IPS-NIHi11 (cell line): ENCODE measurements around the gene MLLT1.

Experiments
- DNase-seq: peaks from one replicate; pipeline ENCODE4 v3.0.0; 2012; ENCODE audit warnings: mixed read lengths, low spot score

MLLT1 gene

DNA sequence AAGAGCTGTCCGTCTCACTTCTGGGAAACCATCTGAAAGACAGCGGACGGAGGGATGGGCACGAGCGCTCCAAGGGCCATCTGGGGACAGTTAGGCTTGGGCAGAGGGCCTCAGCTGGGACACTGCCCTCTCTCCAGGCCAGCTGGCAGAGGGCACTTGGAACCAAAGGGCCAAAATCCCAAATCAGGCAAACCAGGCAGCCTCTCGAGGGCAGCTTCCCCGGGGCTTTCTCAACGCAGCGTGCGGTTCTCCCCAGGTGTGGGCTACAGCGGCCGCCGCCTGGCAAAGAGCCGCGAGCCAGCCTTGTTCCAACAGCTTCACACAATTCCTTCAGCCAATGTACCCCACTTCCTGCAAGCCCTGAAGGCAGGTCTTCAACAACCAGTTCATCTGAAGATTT is 5.0 kb downstream of the MLLT1 start:
- no peak for DNase-seq

DNA sequence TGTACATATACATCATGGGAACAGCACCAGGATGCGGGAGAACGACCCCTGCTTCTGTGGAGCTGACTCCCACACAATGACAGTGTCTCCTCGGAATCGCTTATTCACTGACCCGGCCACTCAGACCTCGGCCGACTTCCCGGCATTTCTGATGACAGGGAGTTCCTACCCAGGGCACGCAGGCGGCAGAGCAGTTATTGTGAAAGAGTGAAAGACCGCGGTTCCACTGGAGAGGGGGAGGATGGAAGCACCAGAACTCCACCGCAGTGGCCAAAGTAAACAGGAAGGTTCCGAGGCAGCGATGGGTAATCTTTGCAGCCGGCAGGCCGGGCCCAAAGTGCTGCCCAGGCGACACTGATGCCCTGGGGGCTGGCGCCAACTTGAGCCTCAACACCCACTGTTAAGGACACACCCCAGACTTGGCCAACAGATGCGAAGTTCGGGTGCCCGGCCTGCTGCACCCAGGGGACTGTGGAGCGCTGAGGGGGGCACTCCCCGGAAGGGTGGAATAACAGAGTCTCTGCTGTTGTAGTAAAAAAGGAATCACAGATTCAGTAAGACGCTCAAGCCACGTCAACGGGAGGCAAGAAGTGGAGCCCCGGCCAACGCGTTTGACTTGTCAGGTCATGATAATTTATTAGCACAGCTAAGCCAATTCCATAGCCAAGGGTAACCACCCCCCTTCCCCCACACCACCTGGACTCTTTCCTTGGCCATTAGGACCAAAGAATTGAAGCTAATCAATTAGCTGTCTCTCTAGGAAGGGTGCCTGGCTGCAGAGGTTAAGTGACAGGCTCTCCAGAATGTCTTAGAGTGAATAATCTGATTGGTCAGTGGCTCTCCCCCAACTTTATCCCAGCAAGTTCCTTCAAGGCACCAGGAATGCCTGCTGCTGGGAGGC is 5.8 kb downstream of the MLLT1 start:
- no peak for DNase-seq

DNA sequence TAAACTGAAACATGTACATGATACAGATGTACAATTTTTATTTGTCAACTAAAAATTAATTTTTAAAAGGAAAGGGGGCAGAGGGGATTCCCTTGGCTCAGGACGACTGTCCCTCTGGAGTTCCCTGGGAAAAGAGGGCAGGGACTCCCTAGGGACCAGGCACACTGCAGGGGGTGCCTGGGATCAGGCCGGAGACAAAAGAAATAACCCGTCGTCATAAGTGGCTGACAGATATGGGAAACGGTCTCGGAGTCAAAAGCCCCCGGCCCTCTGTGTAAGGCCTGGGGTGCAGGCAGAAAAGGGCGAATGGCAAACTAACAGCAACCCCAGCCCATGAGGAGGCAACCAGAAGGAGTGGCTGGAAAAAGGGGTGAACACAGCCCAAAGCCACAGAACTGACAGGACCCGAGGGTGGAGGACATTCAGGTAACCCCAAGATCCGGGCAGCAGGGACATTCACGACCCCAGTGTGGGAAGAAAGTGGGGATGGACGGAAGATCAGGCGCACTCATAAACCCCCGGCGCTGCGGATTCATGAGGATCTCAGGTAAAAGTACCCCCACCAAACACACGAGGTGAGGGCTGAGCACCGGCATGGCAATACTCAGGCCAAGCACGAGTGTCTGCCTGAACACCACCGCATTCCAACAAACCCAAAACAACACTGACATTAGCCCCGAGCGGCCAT is 6.7 kb downstream of the MLLT1 start:
- DNase-seq, result peak; percentile 20

- peak; percentile 19 for DNase-seq
Measured at GRCh38 chr19:6272411-6272791, 7.4 kb downstream of the MLLT1 start.

DNA sequence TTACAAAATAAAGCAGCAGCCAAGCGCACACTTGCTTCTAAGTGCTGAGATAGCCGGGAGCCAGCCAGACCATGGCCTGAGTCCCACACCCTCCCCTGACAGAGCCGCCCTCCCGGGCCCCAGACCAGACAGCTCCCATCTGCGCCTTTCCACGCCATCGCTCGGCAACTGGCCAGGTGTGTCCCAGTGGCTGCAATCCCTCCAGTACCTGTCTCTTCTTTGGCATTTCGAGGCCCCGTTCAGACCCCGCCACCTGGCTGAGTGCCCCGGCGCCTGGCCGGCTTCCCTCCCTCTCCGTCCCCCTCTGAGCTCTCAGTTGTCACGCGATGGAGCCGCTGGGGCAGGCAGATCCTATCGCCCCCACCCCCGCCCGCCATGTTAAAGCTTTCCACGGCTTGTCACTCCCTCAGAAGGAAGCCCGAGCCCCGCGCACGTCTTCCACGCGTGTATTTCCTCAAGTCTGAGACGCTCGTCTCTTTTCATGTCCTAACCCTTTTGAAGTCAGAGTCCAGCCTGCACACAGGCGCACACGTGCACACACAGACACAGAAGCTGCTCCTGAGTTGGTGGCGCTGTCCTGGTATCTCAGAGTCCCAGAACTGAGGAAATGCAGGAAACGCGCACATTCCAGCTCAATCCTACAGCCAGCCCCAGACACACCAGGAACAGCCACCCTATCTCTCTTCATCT is 7.9 kb downstream of the MLLT1 start:
- peak; percentile 48 for DNase-seq

GRCh38 chr19:6271251-6271650 is 8.5 kb downstream of the MLLT1 start:
- peak; percentile 65 for DNase-seq

DNA sequence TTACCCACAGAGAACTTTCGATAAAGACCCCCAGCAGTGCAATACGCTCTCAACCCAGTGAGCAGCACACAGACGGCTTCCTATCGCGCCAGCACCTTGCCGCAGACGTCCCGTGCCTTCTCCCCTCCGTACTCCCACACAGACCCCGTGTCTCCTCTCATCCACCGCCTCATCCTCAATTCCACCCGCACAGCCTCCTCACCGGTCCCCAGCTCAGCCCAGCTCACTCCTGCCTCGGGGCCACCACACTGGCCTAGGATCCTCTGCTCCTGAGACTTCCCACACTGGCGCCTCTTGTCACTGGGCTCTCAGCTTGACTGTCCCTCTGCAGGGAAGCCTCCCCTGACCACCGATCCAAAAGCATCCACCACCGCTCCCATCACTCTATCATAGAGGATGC is 9.0 kb downstream of the MLLT1 start:
- DNase-seq, result no peak

- no peak for DNase-seq
Measured at GRCh38 chr19:6270076-6270745, 9.6 kb downstream of the MLLT1 start.

DNA sequence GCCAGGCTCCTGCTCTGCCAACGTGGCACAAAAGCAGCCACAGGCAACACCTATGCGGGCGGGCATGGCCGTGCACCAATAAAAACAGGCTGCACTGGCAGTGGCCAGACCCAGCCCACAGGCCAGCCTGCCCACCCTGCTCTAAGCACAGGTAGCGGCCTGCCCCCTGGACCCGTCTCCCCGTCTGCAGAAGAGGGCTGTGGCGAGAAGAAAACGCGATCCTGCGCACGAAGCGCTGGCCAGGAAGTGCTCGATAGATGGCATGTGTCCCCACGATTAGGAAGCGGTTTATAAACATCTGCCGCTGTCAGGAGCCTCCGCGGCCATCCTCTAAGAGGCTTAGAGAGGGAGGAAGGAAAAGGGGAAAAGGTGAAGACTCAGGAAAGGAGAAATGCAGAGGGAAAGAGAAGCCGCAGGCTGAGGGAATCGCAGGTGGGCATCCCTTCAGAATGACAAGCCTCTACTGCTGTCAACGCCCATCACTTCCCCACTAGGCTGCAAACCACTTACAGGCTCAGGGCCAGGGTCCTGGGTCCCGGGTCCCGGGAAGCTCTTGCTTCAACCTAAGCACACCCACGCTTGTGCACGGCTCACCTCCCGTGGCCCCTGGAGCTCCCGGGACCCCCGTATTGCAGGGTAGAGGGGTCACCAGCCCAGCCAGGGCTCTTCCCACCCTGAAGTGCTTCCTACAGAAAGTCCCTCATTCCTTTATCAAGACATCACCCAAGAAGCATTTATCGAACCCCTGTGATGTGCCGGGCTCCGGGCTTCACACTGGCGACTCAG is 10.5 kb downstream of the MLLT1 start:
- no peak for DNase-seq

DNA sequence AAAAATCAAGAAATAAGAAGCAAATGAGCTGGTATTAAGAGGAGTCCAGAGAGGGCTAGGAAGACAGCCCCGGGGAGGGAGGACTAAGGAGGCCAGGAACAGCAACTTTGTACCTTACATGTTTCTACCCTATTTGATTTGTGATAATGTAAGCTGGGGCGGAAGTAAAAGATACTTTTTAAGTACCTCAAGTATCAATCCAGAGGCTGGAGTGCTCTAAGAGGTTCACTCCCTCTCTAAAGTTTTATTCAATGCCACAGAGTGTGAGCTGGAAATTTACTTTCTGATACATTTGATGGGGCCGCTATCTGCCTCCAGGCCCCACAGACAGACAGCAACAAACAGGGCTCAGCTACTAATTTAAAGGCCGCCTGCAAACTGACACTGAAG is 11.4 kb downstream of the MLLT1 start:
- DNase-seq, result no peak

DNA sequence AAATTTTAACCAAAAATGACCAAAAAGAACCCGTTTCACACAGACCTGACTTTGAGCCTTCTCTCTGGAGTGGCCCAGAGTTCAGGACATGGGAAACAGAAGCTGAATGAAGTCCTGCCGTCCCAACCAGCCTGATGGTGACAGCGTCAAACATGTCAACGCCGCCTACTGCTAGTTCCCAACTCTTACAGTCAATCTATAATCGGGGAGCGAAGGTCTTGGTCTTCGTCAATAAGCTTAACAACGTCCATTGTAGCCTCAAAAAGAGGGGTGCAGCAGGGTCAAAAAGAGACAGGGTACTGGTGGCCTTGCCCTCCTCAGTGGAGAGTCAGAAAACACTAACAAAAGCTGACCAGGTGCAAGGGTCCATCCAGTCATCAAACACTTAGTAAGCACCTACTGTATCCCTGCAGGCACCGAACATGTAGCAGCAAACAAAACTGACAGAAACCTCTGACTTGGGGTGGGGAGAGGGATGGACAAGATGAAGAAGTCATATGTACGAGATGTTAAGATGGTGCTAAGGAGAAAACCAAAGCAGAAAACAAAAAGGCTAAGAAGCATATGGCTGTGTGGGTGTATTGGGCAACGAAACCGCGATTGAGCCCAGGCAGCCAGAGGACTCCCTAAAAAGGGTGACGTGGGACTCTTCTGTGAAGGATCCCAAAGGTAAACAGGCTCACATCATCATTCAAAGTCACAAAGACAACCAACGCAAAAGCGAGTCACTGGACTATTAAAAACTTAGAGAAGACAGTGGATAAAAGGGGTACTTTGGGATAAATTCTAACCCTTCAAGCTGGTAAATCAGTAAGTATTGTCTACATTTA is 12.0 kb downstream of the MLLT1 start:
- no peak for DNase-seq

GRCh38 chr19:6264803-6265202 is 15.0 kb downstream of the MLLT1 start:
- no peak for DNase-seq

- DNase-seq, result peak; percentile 78
Measured at GRCh38 chr19:6263735-6264444, 15.9 kb downstream of the MLLT1 start.

- DNase-seq, result no peak
Measured at GRCh38 chr19:6263306-6263705, 16.5 kb downstream of the MLLT1 start.

DNA sequence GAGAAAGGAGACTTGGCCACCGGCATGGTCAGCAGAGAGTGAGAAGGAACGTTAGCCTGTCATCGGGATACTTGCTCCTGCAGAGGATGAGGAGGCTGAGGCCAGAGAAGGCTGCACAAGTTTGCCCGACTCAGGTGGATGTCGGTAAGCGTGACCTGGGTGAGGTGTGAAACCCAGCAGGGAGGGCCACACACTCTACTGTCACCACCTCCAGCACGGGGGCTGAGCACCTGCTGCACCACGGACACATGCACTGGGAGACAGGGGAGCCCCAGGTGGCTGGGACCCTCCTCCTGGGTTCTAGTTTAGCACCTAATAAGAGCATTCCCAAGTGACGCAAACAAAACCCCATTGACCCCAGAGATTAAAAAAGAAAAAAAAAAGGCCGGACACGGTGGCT is 17.3 kb downstream of the MLLT1 start:
- no peak for DNase-seq

- no peak for DNase-seq
Measured at GRCh38 chr19:6261883-6262282, 17.9 kb downstream of the MLLT1 start.

DNA sequence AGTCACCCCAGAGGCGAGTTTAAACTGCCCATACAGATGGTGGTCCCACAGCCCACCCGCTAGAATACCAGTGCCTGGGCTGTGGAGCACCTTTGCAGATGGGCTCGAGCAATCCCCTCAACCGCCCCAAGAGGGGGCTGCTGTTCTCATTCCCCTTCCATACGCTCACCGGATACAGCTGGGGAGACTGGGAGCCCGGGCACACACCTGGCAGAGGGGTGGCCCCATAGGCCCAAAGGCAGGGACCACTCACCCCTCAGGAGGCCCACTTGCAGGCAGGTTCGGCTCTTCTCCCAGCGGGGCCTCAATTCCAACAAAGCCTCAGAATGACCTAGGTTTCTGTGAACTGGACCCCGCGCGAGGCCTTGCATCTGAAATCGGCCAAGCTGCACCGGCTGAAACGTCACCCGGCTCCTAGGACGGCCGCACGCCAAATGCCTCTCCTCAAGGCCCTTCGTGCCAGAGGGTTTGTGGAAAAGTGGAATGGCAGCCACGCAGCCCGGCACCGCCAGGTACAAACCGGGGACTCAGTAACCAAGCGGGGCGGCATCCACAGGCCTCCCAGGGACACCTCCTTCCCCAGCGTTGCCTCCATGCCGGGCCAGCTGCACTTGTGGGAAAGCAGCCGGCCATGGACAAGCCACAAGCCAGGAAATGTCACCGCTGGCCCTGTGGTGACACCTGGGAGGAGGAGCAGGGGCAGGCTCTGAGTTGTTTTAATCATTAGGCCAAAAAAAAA is 18.7 kb downstream of the MLLT1 start:
- DNase-seq, result peak; percentile 84

DNA sequence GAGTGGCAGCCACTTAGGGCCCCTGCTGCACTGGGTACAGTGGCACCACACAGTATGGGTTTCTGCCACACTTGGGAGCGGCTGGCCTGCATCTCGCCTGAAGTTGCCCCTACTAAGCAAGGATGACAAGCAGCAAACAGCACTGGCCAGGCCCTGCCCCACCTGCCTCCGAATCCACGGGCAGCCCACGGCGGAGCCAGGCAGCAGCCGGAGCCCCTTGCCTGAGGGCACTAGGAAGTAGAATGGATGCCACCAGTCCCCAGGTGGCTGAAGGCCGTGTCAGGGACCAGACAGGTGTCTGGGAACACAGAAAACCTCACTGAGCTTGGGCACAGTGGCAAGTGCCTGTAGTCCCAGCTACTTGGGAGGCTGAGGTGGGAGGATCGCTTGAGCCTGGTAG is 19.4 kb downstream of the MLLT1 start:
- DNase-seq, result no peak

GRCh38 chr19:6259312-6259861 is 20.4 kb downstream of the MLLT1 start:
- DNase-seq, result no peak
